H1 (cell line): ENCODE data around the gene PDIA2. TPM values are rescaled to one million over a fixed set of nuclear protein-coding genes. Genes with fewer than 3 reads are reported as not detected.

Source experiments
- polyA plus RNA-seq, 7 experiments: library from polyadenylated mRNA; depleted of rRNA in 3 of 7; stranded (reverse) in 5 of 7; unstranded in 2 of 7; fragments of >200 nt in 5 of 7; fragments of 200-250 nt in 2 of 7; gene quantifications; 1 replicate in 5 of 7; 2 replicates in 1 of 7; 4 replicates in 1 of 7; pipeline versions ENCODE4 v1.2.1 to v1.2.3, GENCODE V29; 2011 to 2013; ENCODE audit warnings: missing spikeins in 2 of 7, mixed read lengths in 2 of 7
- total RNA-seq: library from RNA; stranded (reverse); fragmentation: NEBNext Ultra II Directional; extraction: Animal tissue kit (Norgen Biotek cat#: 25700); gene quantifications from 2 replicates; pipeline ENCODE4 v1.2.1, GENCODE V29; 2021

The PDIA2 gene
- total and polyA plus RNA-seq, 2 of the 8 experiments (the other 6 are each of a cell fraction or from before 2014, with no cell fraction given) = 0.34 to 0.50 TPM

Other genes with a start within 250 kb of the PDIA2 start
- gene POLR3K, start 229.6 kb upstream of the PDIA2 start, total RNA-seq = 45.4 and 49.6 TPM in 2 replicates
- 76.5 and 80.5 TPM in 2 replicates for gene POLR3K, start 229.6 kb upstream of the PDIA2 start, polyA plus RNA-seq (2011; rRNA removed)
- gene SNRNP25, start 229.3 kb upstream of the PDIA2 start, total RNA-seq = 49.6 and 58.4 TPM in 2 replicates
- 45.2 and 53.0 TPM in 2 replicates for gene SNRNP25, start 229.3 kb upstream of the PDIA2 start, polyA plus RNA-seq (2011; rRNA removed)
- 32.5 and 37.4 TPM in 2 replicates for gene RHBDF1, start 210.5 kb upstream of the PDIA2 start, total RNA-seq
- 51.6 and 76.9 TPM in 2 replicates for gene RHBDF1, start 210.5 kb upstream of the PDIA2 start, polyA plus RNA-seq (2011; rRNA removed)
- 35.8 and 37.6 TPM in 2 replicates for gene MPG, start 204.9 kb upstream of the PDIA2 start, total RNA-seq
- gene MPG, start 204.9 kb upstream of the PDIA2 start, polyA plus RNA-seq (2011; rRNA removed) = 83.7 and 107 TPM in 2 replicates
- gene NPRL3, start 144.5 kb upstream of the PDIA2 start, total RNA-seq = 34.2 and 37.8 TPM in 2 replicates
- 22.9 and 37.8 TPM in 2 replicates for gene NPRL3, start 144.5 kb upstream of the PDIA2 start, polyA plus RNA-seq (2011; rRNA removed)
- not detected in 2 replicates for gene HBZ, start 130.5 kb upstream of the PDIA2 start, total RNA-seq
- 0.12 TPM in 1 of 2 replicates, not detected in the other for gene HBZ, start 130.5 kb upstream of the PDIA2 start, polyA plus RNA-seq (2011; rRNA removed)
- not detected in 2 replicates for gene HBM, start 117.2 kb upstream of the PDIA2 start, total RNA-seq
- 0.78 and 0.88 TPM in 2 replicates for gene HBM, start 117.2 kb upstream of the PDIA2 start, polyA plus RNA-seq (2011; rRNA removed)
- gene HBA2, start 110.3 kb upstream of the PDIA2 start, total RNA-seq = 1.1 TPM in 1 of 2 replicates, not detected in the other
- 6.1 and 8.1 TPM in 2 replicates for gene HBA2, start 110.3 kb upstream of the PDIA2 start, polyA plus RNA-seq (2011; rRNA removed)
- gene HBA1, start 106.5 kb upstream of the PDIA2 start, total RNA-seq = 1.1 and 2.3 TPM in 2 replicates
- gene HBA1, start 106.5 kb upstream of the PDIA2 start, polyA plus RNA-seq (2011; rRNA removed) = 2.3 and 8.6 TPM in 2 replicates
- 1.4 and 2.9 TPM in 2 replicates for gene HBQ1, start 102.7 kb upstream of the PDIA2 start, total RNA-seq
- gene HBQ1, start 102.7 kb upstream of the PDIA2 start, polyA plus RNA-seq (2011; rRNA removed) = 17.1 and 24.6 TPM in 2 replicates
- gene LUC7L, start 53.7 kb upstream of the PDIA2 start, total RNA-seq = 121 and 129 TPM in 2 replicates
- 49.7 and 75.8 TPM in 2 replicates for gene LUC7L, start 53.7 kb upstream of the PDIA2 start, polyA plus RNA-seq (2011; rRNA removed)
- 104 and 108 TPM in 2 replicates for gene FAM234A, start 48.3 kb upstream of the PDIA2 start, total RNA-seq
- 80.6 and 131 TPM in 2 replicates for gene FAM234A, start 48.3 kb upstream of the PDIA2 start, polyA plus RNA-seq (2011; rRNA removed)
- gene RGS11, start 7.2 kb upstream of the PDIA2 start, total RNA-seq = 0.84 and 1.1 TPM in 2 replicates
- 1.2 and 2.0 TPM in 2 replicates for gene RGS11, start 7.2 kb upstream of the PDIA2 start, polyA plus RNA-seq (2011; rRNA removed)
- 1.2 and 2.8 TPM in 2 replicates for gene ARHGDIG, start 2.6 kb upstream of the PDIA2 start, total RNA-seq
- 2.9 and 4.5 TPM in 2 replicates for gene ARHGDIG, start 2.6 kb upstream of the PDIA2 start, polyA plus RNA-seq (2011; rRNA removed)
- 41.9 and 43.2 TPM in 2 replicates for gene AXIN1, start 69.6 kb downstream of the PDIA2 start, total RNA-seq
- gene AXIN1, start 69.6 kb downstream of the PDIA2 start, polyA plus RNA-seq (2011; rRNA removed) = 12.5 and 26.7 TPM in 2 replicates
- 88.9 and 95.7 TPM in 2 replicates for gene MRPL28, start 87.4 kb downstream of the PDIA2 start, total RNA-seq
- gene MRPL28, start 87.4 kb downstream of the PDIA2 start, polyA plus RNA-seq (2011; rRNA removed) = 188 and 257 TPM in 2 replicates
- gene PGAP6, start 98.8 kb downstream of the PDIA2 start, total RNA-seq = 86.8 and 92.9 TPM in 2 replicates
- 364 and 441 TPM in 2 replicates for gene PGAP6, start 98.8 kb downstream of the PDIA2 start, polyA plus RNA-seq (2011; rRNA removed)
- 408 and 418 TPM in 2 replicates for gene NME4, start 114.0 kb downstream of the PDIA2 start, total RNA-seq
- 863 and 1,107 TPM in 2 replicates for gene NME4, start 114.0 kb downstream of the PDIA2 start, polyA plus RNA-seq (2011; rRNA removed)
- 28.2 and 30.6 TPM in 2 replicates for gene DECR2, start 118.7 kb downstream of the PDIA2 start, total RNA-seq
- gene DECR2, start 118.7 kb downstream of the PDIA2 start, polyA plus RNA-seq (2011; rRNA removed) = 39.9 and 58.5 TPM in 2 replicates
- 32.4 and 35.2 TPM in 2 replicates for gene RAB11FIP3, start 142.5 kb downstream of the PDIA2 start, total RNA-seq
- 9.3 and 16.6 TPM in 2 replicates for gene RAB11FIP3, start 142.5 kb downstream of the PDIA2 start, polyA plus RNA-seq (2011; rRNA removed)
- 74.6 and 76.9 TPM in 2 replicates for gene CAPN15, start 244.5 kb downstream of the PDIA2 start, total RNA-seq
- 38.9 and 68.4 TPM in 2 replicates for gene CAPN15, start 244.5 kb downstream of the PDIA2 start, polyA plus RNA-seq (2011; rRNA removed)